BE2C (cell line): ENCODE results near the gene HELZ.

Experiments used
- DNase-seq: peaks from one replicate; pipeline ENCODE4 v3.0.0-alpha.2; 2020
- H3K27me3 ChIP-seq: fragments of 250-450 bp; sonication (Bioruptor Pico); 2 replicates; pipeline ENCODE4 v1.5.1; 2020; ENCODE audit warnings: mild to moderate bottlenecking
- H3K36me3 ChIP-seq: fragments of 250-450 bp; sonication (Bioruptor Pico); 2 replicates; pipeline ENCODE4 v1.5.1; 2020; ENCODE audit warnings: mild to moderate bottlenecking
- H3K4me1 ChIP-seq: fragments of 250-450 bp; sonication (Bioruptor Pico); 2 replicates; pipeline ENCODE4 v1.5.1; 2020
- H3K4me3 ChIP-seq: 2 replicates; pipeline ENCODE4 v1.5.1; 2011; ENCODE audit warnings: low read depth, low read length
- H3K9me3 ChIP-seq: fragments of 250-450 bp; sonication (Bioruptor Pico); 2 replicates; pipeline ENCODE4 v1.5.1; 2020
- CTCF ChIP-seq: IDR thresholded peaks from 2 replicates; pipeline ENCODE4 v1.5.1; 2012; ENCODE audit warnings: mild to moderate bottlenecking, low read depth, low read length

HELZ gene

GRCh38 chr17:67059372-67059771 is 185.6 kb downstream of the HELZ start:
- H3K4me1 ChIP-seq, result no peaks in the 10 kb centered on the region
- H3K27me3 ChIP-seq, result no peaks in the 10 kb centered on the region

GRCh38 chr17:67058036-67058435 is 187.0 kb downstream of the HELZ start:
- Histone ChIP-seq H3K4me1 (no peaks in the 10 kb centered on the region), H3K4me3 (no peak overlapping the region), H3K9me3 (no peaks in the 10 kb centered on the region), H3K27me3 (no peaks in the 10 kb centered on the region), H3K36me3 (no peaks in the 10 kb centered on the region)
- TF ChIP-seq CTCF, result no peak
- DNase-seq, result no peak

More at GRCh38 chr17:67059372-67059771, 185.6 kb downstream of the HELZ start:
- no peak overlapping the region for H3K4me3 ChIP-seq
- TF ChIP-seq CTCF, result no peak
- no peaks in the 10 kb centered on the region for H3K36me3 ChIP-seq
- H3K9me3 ChIP-seq, result no peaks in the 10 kb centered on the region
- DNase-seq, result no peak

- no peaks in the 10 kb centered on the region for H3K4me1 ChIP-seq
- no peaks in the 10 kb centered on the region for H3K27me3 ChIP-seq
- H3K9me3 ChIP-seq, result no peaks in the 10 kb centered on the region
- no peaks in the 10 kb centered on the region for H3K36me3 ChIP-seq
- no peak for TF ChIP-seq CTCF
- no peak overlapping the region for H3K4me3 ChIP-seq
- no peak for DNase-seq
Observed at GRCh38 chr17:67056746-67057490, 188.1 kb downstream of the HELZ start.

GRCh38 chr17:67055811-67056745 is 188.9 kb downstream of the HELZ start:
- no peak for DNase-seq

GRCh38 chr17:67055041-67055443 is 190.0 kb downstream of the HELZ start:
- no peaks in the 10 kb centered on the region for H3K4me1 ChIP-seq
- H3K27me3 ChIP-seq, result no peaks in the 10 kb centered on the region
- no peak for DNase-seq
- no peak for TF ChIP-seq CTCF
- H3K9me3 ChIP-seq, result no peaks in the 10 kb centered on the region
- H3K4me3 ChIP-seq, result no peak overlapping the region
- no peaks in the 10 kb centered on the region for H3K36me3 ChIP-seq

More at GRCh38 chr17:67055811-67056745, 188.9 kb downstream of the HELZ start:
- Histone ChIP-seq H3K27me3 (no peaks in the 10 kb centered on the region), H3K4me3 (no peak overlapping the region), H3K9me3 (no peaks in the 10 kb centered on the region), H3K4me1 (no peaks in the 10 kb centered on the region), H3K36me3 (no peaks in the 10 kb centered on the region)
- no peak for TF ChIP-seq CTCF

- Histone ChIP-seq H3K36me3 (no peaks in the 10 kb centered on the region), H3K4me3 (no peak overlapping the region), H3K27me3 (no peaks in the 10 kb centered on the region), H3K4me1 (no peaks in the 10 kb centered on the region), H3K9me3 (no peaks in the 10 kb centered on the region)
- no peak for DNase-seq
- TF ChIP-seq CTCF, result no peak
Observed at GRCh38 chr17:67054608-67055007, 190.4 kb downstream of the HELZ start.
